ENCODE measurements around the gene C1QTNF7.

GRCh38 chr4:15451866-15452765 lies 24.3 kb downstream of the C1QTNF7 start:
- TF ChIP-seq, protein P1, sequence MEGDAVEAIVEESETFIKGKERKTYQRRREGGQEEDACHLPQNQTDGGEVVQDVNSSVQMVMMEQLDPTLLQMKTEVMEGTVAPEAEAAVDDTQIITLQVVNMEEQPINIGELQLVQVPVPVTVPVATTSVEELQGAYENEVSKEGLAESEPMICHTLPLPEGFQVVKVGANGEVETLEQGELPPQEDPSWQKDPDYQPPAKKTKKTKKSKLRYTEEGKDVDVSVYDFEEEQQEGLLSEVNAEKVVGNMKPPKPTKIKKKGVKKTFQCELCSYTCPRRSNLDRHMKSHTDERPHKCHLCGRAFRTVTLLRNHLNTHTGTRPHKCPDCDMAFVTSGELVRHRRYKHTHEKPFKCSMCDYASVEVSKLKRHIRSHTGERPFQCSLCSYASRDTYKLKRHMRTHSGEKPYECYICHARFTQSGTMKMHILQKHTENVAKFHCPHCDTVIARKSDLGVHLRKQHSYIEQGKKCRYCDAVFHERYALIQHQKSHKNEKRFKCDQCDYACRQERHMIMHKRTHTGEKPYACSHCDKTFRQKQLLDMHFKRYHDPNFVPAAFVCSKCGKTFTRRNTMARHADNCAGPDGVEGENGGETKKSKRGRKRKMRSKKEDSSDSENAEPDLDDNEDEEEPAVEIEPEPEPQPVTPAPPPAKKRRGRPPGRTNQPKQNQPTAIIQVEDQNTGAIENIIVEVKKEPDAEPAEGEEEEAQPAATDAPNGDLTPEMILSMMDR (conservative IDR thresholded peaks at IDR 0.05; ENCODE audit: low read length): no peak
- no peak for TF ChIP-seq EZH2phosphoT487 (IDR thresholded peaks at IDR 0.05; ENCODE audit: borderline replicate concordance, low read depth, low read length)
